Calu3 (cell line): ENCODE measurements around the gene ADAMTS17. TPM values are rescaled to one million over a fixed set of nuclear protein-coding genes. Genes with fewer than 3 reads are reported as not detected.

Source experiments
- BruUV-seq: library from RNA; stranded (reverse); fragments of 400-500 nt; replicated peaks from 2 replicates; lab custom pipeline; 2021; lab: Mats Ljungman, UMichigan
- CTCF ChIA-PET: fragments of 300-600 bp; sonication (Branson Sonifier 250); formaldehyde crosslinking; loops from one replicate; lab custom pipeline; 2022; ENCODE audit warnings: antibody characterized with exemption; lab: Charles Lee
- DNase-seq: peaks from one replicate; pipeline ENCODE4 v3.0.0; 2022
- H3K27ac Mint-ChIP-seq: one replicate; pipeline ENCODE4 v1.8.0; 2022; ENCODE audit warnings: mixed read lengths; ENCODE audit not compliant: unreplicated experiment
- H3K27me3 Mint-ChIP-seq: one replicate; pipeline ENCODE4 v1.8.0; 2022; ENCODE audit warnings: mixed read lengths; ENCODE audit not compliant: unreplicated experiment
- H3K36me3 Mint-ChIP-seq: one replicate; pipeline ENCODE4 v1.8.0; 2022; ENCODE audit warnings: mild to moderate bottlenecking, moderate library complexity, mixed read lengths; ENCODE audit not compliant: insufficient read depth, unreplicated experiment
- H3K4me1 Mint-ChIP-seq: one replicate; pipeline ENCODE4 v1.8.0; 2022; ENCODE audit warnings: mild to moderate bottlenecking, low read depth, mixed read lengths; ENCODE audit not compliant: unreplicated experiment
- H3K4me3 Mint-ChIP-seq: one replicate; pipeline ENCODE4 v1.8.0; 2022; ENCODE audit warnings: mild to moderate bottlenecking, low read depth, moderate library complexity, mixed read lengths; ENCODE audit not compliant: unreplicated experiment
- H3K9me3 Mint-ChIP-seq: one replicate; pipeline ENCODE4 v1.8.0; 2022; ENCODE audit warnings: low read depth, mixed read lengths; ENCODE audit not compliant: unreplicated experiment
- CTCF ChIP-seq: fragments of 200-600 bp; IDR thresholded peaks from one replicate; pipeline ENCODE4 v1.8.0; 2022; ENCODE audit warnings: antibody characterized with exemption; ENCODE audit not compliant: unreplicated experiment
- intact Hi-C: fragments of 100-400 bp; cut with micrococcal nuclease; formaldehyde crosslinking; loops from one replicate; pipeline ENCODE4 v1.10.0; 2022; ENCODE audit not compliant: unreplicated experiment
- total RNA-seq: library from RNA; stranded (reverse); gene quantifications from 2 replicates; pipeline ENCODE4 v1.2.3, GENCODE V29; 2022

ADAMTS17 gene
- total RNA-seq, 1 experiment from 2014 or later: 3.5 TPM

GRCh38 chr15:100285641-100286295, 56.0 kb downstream of the ADAMTS17 start:
- CTCF ChIA-PET: interaction anchor here (0.7 kb wide), 1 partner anchor 25 kb away, joined by 4 read pairs; no protein-coding TSS in a partner anchor
- no peak for TF ChIP-seq CTCF
- H3K36me3 Mint-ChIP-seq: no peaks in the 10 kb centered on the region
- H3K9me3 Mint-ChIP-seq: peaks cover 9% of the 10 kb centered on the region
- no peak overlapping the region for H3K27ac Mint-ChIP-seq
- intact Hi-C loops: no loop called here
- H3K4me3 Mint-ChIP-seq: no peak overlapping the region
- no TSS peak for BruUV-seq
- no peaks in the 10 kb centered on the region for H3K4me1 Mint-ChIP-seq
- H3K27me3 Mint-ChIP-seq: no peaks in the 10 kb centered on the region
- DNase-seq: no peak

- H3K27ac Mint-ChIP-seq: no peak overlapping the region
- no peaks in the 10 kb centered on the region for H3K4me1 Mint-ChIP-seq
- no peak for DNase-seq
- H3K36me3 Mint-ChIP-seq: no peaks in the 10 kb centered on the region
- no peak overlapping the region for H3K4me3 Mint-ChIP-seq
- CTCF ChIA-PET: no interaction called here
- H3K9me3 Mint-ChIP-seq: peaks cover 13% of the 10 kb centered on the region
- H3K27me3 Mint-ChIP-seq: no peaks in the 10 kb centered on the region
- no TSS peak for BruUV-seq
- TF ChIP-seq CTCF: no peak
- intact Hi-C loops: no loop called here
These were observed 57.1 kb downstream of the ADAMTS17 start for GRCh38 chr15:100284701-100285100.

- peaks cover 15% of the 10 kb centered on the region for H3K9me3 Mint-ChIP-seq
- H3K4me1 Mint-ChIP-seq: no peaks in the 10 kb centered on the region
- intact Hi-C loops: no loop called here
- DNase-seq: no peak
- CTCF ChIA-PET: no interaction called here
- no peak for TF ChIP-seq CTCF
- no peaks in the 10 kb centered on the region for H3K36me3 Mint-ChIP-seq
- H3K27ac Mint-ChIP-seq: no peak overlapping the region
- H3K27me3 Mint-ChIP-seq: no peaks in the 10 kb centered on the region
- BruUV-seq: no TSS peak
- H3K4me3 Mint-ChIP-seq: no peak overlapping the region
These were observed 57.6 kb downstream of the ADAMTS17 start for GRCh38 chr15:100284191-100284590.

GRCh38 chr15:100281096-100281917, 60.5 kb downstream of the ADAMTS17 start:
- TF ChIP-seq CTCF: no peak
- BruUV-seq: no TSS peak
- DNase-seq: no peak
- Mint-ChIP-seq H3K27ac (no peak overlapping the region), H3K4me3 (no peak overlapping the region), H3K9me3 (peaks cover 16% of the 10 kb centered on the region), H3K27me3 (no peaks in the 10 kb centered on the region), H3K36me3 (no peaks in the 10 kb centered on the region), H3K4me1 (no peaks in the 10 kb centered on the region)
- CTCF ChIA-PET: no interaction called here
- intact Hi-C loops: no loop called here
